Spleen (tissue), 7 donors: ENCODE measurements around the gene GALNT18.

ENCODE experiments used
- POLR2A ChIP-seq, 3 donors: fragments of 450-650 bp; IDR thresholded peaks; one replicate each; pipeline ENCODE4 v1.5.1; 2017; ENCODE audit warnings: antibody characterized with exemption in 3 of 3, mild to moderate bottlenecking in 1 of 3
- POLR2AphosphoS5 ChIP-seq, 3 donors: sonication (generic); formaldehyde crosslinking; IDR thresholded peaks; one replicate each; pipeline ENCODE4 v1.5.1; 2017; ENCODE audit warnings: antibody characterized with exemption in 3 of 3
- TF ChIP-seq, protein P1 (sequence below), 11 experiments: fragments of 200-600 bp in 7 of 11; fragments of 450-650 bp in 4 of 11; sonication (generic) in 4 of 11; IDR thresholded peaks in 8 of 11; conservative IDR thresholded peaks in 3 of 11; 1 replicate in 7 of 11; 2 replicates in 4 of 11; pipeline versions ENCODE4 v1.4.0 to v1.8.0; 2016 to 2021; ENCODE audit warnings: antibody characterized with exemption in 11 of 11, inconsistent platforms in 4 of 11, mild to moderate bottlenecking in 1 of 11
- donor health status: DM: no; HTN: no; CAD: no; lungs with moderate emphysema.
- donor health status: DM: no; HTN: no; CAD: no.
- donor health status: DM: no; HTN: no; CAD: no.

DNA sequence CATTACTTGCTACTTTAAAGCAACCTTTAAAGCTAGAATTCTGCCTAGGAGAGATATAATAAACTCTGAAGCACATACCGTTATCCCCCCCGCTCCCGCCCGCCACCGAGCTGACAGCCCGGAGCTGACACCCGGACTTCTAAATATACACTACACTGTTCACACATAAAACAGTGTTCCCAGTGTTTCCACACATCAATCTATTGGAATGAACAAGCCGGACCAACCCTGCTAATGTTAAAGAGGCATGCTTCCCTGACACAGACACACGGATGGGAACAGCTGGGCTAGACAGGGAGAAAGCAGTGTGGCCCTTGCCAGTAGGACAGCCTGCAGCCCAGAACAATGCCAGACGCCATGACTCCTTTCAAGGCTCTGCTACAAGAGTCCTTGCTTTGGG lies 160.3 kb downstream of the GALNT18 start:
- TF ChIP-seq POLR2A (IDR thresholded peaks at IDR 0.05) (no peak), POLR2AphosphoS5 (IDR thresholded peaks at IDR 0.05) (no peak)
- TF ChIP-seq, protein P1, sequence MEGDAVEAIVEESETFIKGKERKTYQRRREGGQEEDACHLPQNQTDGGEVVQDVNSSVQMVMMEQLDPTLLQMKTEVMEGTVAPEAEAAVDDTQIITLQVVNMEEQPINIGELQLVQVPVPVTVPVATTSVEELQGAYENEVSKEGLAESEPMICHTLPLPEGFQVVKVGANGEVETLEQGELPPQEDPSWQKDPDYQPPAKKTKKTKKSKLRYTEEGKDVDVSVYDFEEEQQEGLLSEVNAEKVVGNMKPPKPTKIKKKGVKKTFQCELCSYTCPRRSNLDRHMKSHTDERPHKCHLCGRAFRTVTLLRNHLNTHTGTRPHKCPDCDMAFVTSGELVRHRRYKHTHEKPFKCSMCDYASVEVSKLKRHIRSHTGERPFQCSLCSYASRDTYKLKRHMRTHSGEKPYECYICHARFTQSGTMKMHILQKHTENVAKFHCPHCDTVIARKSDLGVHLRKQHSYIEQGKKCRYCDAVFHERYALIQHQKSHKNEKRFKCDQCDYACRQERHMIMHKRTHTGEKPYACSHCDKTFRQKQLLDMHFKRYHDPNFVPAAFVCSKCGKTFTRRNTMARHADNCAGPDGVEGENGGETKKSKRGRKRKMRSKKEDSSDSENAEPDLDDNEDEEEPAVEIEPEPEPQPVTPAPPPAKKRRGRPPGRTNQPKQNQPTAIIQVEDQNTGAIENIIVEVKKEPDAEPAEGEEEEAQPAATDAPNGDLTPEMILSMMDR (IDR thresholded peaks at IDR 0.05 in 8 of 11, conservative IDR thresholded peaks at IDR 0.05 in 3 of 11) = no peak
